GM12878 (cell line): ENCODE results near the gene RABGEF1.

Source experiments
- CEBPB ChIP-seq, 2 experiments: fragments of 150-350 bp in 1 of 2; IDR thresholded peaks; 2 replicates each; pipeline ENCODE4 v1.6.1; 2012 to 2014; ENCODE audit warnings: low read depth in 2 of 2, low read length in 2 of 2, borderline replicate concordance in 1 of 2, inconsistent platforms in 1 of 2
- CTCF ChIP-seq, 3 experiments: IDR thresholded peaks in 2 of 3; conservative IDR thresholded peaks in 1 of 3; 2 replicates each; pipeline ENCODE4 v1.5.1; 2011; ENCODE audit warnings: low read depth in 3 of 3, low read length in 3 of 3, mild to moderate bottlenecking in 3 of 3, control low read depth in 2 of 3, moderate library complexity in 2 of 3, inconsistent platforms in 1 of 3, mixed read lengths in 1 of 3; ENCODE audit not compliant: control insufficient read depth in 2 of 3, insufficient read depth in 1 of 3; ENCODE audit errors: extremely low read depth in 1 of 3
- HDGF ChIP-seq: fragments of 450-650 bp; IDR thresholded peaks from 2 replicates; pipeline ENCODE4 v1.6.1; 2016; ENCODE audit warnings: antibody characterized with exemption
- POLR2A ChIP-seq: IDR thresholded peaks from 2 replicates; pipeline ENCODE4 v1.6.1; 2011; ENCODE audit warnings: low read depth, mild to moderate bottlenecking, low read length
- POLR2AphosphoS5 ChIP-seq: IDR thresholded peaks from 2 replicates; pipeline ENCODE4 v1.6.1; 2011; ENCODE audit warnings: mild to moderate bottlenecking, low read length, inconsistent platforms
- SREBF2 ChIP-seq: IDR thresholded peaks from 2 replicates; pipeline ENCODE4 v1.6.1; 2012; ENCODE audit warnings: mild to moderate bottlenecking, low read length
- TAF1 ChIP-seq: IDR thresholded peaks from 2 replicates; pipeline ENCODE4 v1.6.1; 2011; ENCODE audit warnings: mild to moderate bottlenecking, low read depth, low read length, borderline replicate concordance
- TARDBP ChIP-seq: IDR thresholded peaks from 2 replicates; pipeline ENCODE4 v1.6.1; 2016; ENCODE audit warnings: borderline replicate concordance
- YY1 ChIP-seq: IDR thresholded peaks from 2 replicates; pipeline ENCODE4 v1.6.1; 2011; ENCODE audit warnings: low read depth, mild to moderate bottlenecking, low read length
- TF ChIP-seq, protein P1 (sequence below): IDR thresholded peaks from 2 replicates; pipeline ENCODE4 v1.6.1; 2011; ENCODE audit warnings: low read depth, low read length, improper control_type of control experiment, borderline replicate concordance
- TF ChIP-seq, protein P2 (sequence below): IDR thresholded peaks from 2 replicates; pipeline ENCODE4 v1.6.1; 2012; ENCODE audit warnings: low read depth, low read length, improper control_type of control experiment

DNA sequence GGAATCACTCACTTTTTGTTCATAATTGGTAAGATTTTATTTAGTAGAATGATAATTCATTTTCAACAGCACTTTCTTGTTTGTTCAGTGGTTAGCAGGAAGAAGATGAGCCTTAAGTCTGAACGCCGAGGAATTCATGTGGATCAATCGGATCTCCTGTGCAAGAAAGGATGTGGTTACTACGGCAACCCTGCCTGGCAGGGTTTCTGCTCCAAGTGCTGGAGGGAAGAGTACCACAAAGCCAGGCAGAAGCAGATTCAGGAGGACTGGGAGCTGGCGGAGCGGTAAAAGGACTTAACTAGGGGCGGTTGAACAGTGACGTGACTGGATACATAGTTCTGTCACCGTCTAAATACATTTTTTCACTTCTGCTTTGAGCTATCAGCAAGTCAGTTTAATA, 31.3 kb downstream of the RABGEF1 start:
- TF ChIP-seq, protein P1, sequence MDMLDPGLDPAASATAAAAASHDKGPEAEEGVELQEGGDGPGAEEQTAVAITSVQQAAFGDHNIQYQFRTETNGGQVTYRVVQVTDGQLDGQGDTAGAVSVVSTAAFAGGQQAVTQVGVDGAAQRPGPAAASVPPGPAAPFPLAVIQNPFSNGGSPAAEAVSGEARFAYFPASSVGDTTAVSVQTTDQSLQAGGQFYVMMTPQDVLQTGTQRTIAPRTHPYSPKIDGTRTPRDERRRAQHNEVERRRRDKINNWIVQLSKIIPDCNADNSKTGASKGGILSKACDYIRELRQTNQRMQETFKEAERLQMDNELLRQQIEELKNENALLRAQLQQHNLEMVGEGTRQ: no peak
- TF ChIP-seq YY1 (no peak), POLR2AphosphoS5 (no peak), CTCF (IDR thresholded peaks at IDR 0.05 in 2 of 3, conservative IDR thresholded peaks at IDR 0.05 in 1 of 3; ENCODE audit: control insufficient read depth in 2 of 3, extremely low read depth in 1 of 3, insufficient read depth in 1 of 3, low read depth in 3 of 3, low read length in 3 of 3) (no peak), POLR2A (no peak), TAF1 (no peak), SREBF2 (no peak), HDGF (no peak), CEBPB (IDR thresholded peaks at IDR 0.05; ENCODE audit: borderline replicate concordance in 1 of 2, low read depth in 2 of 2, low read length in 2 of 2) (no peak), TARDBP (no peak)
- TF ChIP-seq, protein P2, sequence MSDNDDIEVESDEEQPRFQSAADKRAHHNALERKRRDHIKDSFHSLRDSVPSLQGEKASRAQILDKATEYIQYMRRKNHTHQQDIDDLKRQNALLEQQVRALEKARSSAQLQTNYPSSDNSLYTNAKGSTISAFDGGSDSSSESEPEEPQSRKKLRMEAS: no peak
